CD4-positive, alpha-beta T cell treated with Interleukin-2 at 100 ng/mL for 4 hours (primary cell): ENCODE results near the gene HOXD10.
A peak's percentile ranks its signal among the peaks of the same experiment; 100 is the strongest.

Experiments used
- DNase-seq: peaks from one replicate; pipeline ENCODE4 v3.0.0-alpha.2; 2020; ENCODE audit warnings: low spot score

The HOXD10 gene

GRCh38 chr2:176136374-176137251, 20.0 kb downstream of the HOXD10 start:
- DNase-seq: no peak

- no peak for DNase-seq
Measured at GRCh38 chr2:176137252-176137580, 20.6 kb downstream of the HOXD10 start.

GRCh38 chr2:176137906-176138305, 21.3 kb downstream of the HOXD10 start:
- DNase-seq: no peak

GRCh38 chr2:176138526-176138922, 21.9 kb downstream of the HOXD10 start:
- DNase-seq: no peak

- DNase-seq: no peak
Measured at GRCh38 chr2:176138923-176139660, 22.5 kb downstream of the HOXD10 start.

DNA sequence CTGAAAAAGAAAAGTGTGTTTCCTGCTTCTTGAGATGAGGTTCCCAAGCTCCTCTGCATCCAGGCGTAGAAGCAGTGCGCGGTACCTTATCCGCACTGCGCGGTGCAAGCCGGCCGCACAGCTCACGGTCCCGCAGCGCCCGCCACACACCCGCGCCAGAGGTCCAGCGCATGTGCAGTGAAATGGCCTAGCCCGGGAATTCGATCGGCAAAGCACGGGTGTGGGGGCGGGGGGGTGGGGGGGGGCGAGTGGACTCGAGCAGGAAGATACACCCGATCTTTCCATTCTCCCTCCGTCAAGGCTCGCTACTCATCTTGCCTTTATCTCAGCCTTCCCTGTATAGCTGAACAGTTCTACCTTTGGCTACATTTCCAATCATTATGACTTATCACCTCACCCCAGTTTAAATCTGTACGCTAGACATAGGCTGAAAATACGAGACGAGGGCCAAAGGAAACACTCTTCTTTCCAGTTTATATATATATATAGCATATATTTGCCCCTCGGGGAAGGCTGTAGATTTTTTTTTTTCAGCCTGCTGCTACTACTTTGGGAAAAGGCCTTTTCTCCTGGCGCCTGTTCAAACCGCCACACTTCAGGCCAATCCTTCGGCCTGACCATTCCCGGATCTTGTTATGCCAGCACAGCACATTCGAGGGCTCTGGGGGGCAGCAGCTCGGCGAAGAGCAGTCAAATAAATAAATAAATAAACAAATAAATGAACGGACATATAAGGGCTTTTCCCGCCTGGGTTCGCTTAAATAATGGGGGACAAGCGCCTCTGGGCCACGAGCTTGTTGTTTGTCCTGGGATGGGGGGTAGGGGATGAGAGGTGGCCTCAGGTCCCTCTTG, 23.3 kb downstream of the HOXD10 start:
- no peak for DNase-seq

DNA sequence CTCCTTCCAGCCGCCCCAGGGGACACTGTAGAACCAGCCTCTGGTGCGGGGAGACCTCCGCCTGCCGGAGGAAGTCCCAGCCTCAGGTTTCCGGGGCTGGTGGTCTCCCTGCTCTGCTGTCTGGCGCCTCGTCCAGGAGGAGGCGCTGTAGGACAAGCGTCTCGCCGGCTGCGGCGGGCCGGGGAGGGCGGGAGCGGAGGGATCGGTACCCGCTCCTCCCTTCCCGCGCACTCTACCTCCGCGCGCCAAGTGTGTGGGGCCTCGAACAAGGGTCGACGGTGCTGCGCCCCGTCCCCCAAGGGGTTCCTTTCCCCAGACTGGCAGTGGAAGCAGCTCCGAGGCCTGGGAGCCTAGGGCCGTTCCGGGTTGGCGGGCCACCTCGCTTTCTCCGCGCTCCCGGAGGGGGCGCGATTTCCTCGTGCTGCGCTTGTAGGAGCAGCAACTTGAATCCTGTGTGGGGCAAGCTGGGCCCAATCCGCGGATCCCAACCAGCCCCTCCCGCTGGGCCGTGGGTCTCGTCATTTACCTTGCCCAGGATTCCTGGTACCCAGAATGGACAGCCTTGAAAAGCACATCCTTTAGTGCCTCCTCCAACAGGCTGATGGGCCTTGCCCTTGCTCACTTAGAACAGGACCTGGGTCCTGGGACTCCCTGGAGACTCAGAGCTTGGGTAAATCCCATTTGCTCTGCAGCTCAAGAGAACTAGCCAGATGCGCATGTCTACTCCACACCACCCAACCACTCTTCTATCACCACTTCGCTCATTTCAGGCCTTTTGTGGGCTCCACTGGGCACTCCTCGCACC, 24.1 kb downstream of the HOXD10 start:
- DNase-seq: peak; percentile 50

DNA sequence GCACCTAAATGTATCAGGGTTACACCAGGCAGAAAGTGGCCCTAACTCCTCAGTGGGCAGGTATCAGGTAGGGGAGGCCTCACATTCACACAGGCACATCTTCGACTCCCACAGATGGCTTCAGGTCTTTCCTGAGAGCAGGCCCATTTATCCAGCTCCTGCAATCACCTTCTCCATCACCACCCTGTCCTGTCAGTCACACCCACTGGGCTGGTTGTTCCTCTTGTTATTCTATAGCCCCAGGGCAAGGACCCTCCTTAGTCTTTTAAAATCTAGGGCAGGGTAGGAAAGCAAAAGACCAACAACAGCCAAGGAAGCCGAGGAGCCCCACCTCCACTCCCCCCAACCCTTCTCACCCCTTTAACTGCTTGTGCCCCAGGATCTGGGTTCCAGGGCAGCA, 25.7 kb downstream of the HOXD10 start:
- no peak for DNase-seq

DNA sequence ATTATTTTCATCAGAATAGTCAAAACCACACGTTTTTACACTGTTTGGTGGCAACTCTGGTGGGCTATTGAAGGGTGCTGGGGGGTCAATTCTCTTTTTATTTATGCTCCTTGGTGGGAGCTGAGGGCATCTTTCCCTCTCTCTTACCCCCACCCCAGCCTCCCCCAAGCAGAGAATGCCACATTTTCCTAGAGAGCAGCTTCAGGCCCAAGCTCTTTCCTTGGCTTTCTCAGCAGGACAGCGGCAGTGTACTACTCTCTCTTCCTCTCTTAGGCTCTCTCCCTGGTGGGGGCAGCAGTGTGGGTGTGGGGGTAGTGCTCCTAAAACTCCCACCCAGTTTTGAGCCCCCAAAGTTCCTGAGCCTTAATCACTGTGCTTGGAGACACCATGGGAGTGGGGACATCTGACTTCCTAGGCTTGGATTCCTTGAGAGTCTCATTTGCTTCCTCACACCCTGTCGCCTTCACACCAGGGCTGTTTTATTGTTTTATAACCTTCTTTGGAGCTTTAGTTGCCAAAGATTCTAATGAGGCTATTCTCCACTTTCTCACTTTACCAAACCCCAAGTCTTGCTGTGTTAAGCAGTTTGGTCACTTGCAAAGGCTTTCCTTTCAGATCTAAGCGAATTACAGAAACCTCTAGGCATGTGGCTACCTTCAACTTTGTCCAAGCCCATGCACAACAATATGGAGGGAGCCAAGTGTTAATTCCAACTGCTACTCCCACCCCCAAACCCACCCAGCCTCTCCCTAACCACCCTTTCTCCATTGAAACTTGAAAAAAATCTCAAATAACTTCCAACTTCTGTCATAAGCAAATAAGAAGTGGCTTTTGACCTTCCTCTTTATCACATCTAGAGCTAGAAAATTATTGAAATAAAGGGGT, 28.7 kb downstream of the HOXD10 start:
- no peak for DNase-seq

- DNase-seq: no peak
Measured at GRCh38 chr2:176146101-176146500, 29.5 kb downstream of the HOXD10 start.

DNA sequence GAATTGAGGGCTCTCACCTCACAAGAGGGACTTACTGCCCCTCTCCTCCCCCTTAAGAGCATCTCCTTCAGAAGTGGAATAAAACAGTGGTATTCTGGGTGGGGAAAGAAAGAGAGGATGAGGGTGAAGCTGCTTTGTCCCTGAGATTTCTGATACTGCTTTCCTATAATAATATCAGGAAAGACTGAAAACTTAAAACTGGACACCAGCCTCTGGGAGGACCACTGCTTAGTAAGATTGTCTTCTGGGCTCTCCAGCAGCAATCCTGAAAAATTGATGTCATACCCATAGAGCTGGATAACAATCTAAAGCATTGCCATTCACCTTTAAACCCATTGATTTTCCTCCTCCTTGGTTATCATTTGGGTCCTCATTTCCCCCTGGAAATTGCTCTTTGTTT, 30.1 kb downstream of the HOXD10 start:
- no peak for DNase-seq

- no peak for DNase-seq
Measured at GRCh38 chr2:176147210-176147799, 30.7 kb downstream of the HOXD10 start.

GRCh38 chr2:176147800-176148496, 31.4 kb downstream of the HOXD10 start:
- no peak for DNase-seq

GRCh38 chr2:176148751-176149421, 32.3 kb downstream of the HOXD10 start:
- DNase-seq: no peak

GRCh38 chr2:176149481-176149938, 32.9 kb downstream of the HOXD10 start:
- DNase-seq: no peak

DNA sequence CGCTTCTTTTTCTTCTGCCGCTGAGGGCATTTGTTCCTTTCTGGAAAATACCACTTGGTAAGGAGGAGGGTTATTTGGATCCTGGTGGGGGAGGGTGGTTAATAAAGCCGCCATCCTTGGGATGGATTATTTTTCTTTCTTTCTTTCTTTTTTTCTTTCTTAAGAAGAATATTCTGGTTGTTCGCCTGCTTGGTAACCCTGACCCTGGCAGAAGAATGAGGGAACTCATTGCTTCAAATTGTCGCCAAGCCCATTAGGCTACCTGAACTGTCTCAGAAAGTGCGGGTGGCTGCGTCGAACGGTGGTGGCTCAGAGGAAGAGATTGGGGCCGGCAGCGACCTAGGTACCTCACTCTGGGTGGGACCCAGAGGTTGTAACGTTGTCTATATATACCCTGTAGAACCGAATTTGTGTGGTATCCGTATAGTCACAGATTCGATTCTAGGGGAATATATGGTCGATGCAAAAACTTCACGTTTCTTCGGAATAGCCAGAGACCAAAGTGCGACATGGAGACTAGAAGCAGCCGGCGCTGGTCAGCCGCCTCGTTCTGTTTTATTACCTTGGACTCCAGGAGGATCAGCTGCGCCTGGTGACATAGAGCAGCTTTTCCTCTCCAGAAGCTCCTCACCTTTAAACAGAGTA, 33.5 kb downstream of the HOXD10 start:
- DNase-seq: no peak

DNA sequence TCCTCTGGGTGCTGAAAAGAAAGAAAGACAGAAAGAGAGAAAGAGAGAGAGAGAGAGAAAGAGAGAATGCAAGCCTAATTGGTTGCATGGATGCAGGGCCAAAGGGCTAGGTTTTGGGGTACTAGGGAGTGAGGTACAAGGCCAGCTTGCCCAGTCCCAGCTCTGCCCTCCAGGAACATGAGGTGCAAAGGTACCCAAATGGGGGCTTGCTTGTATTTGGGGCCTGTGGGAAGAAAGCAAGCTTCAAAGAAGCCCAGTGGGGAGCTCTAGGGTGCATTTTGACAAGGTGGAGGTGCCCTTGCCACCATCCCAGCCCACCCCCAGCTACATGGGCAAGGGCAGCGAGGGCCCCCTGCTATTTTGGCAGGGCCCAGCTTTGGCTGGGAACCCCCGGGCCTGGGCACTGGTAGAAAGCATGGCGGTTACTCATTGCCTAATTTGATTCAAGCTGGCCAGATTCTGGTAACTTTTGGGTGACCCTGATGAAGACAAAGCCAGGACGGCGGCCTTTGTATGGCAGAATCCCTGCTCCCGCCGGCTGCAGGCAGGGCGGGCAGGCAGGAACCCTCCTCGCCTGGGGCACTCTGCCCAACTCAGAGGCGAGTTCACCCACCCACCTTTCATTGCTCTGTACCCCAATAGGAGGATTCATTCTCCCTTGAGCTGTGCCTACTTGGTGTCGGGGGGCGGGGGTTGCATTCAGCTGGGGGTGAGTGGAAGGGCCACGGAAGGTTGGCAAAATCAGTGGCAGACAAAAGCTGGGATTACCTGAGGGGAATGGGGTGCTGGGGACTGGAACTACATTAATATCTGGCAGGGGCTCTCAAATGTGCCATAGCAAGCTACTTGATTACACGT, 34.2 kb downstream of the HOXD10 start:
- no peak for DNase-seq
